HFF-Myc (cell line): Measurements from ENCODE around the gene THG1L.

ENCODE experiments used
- DNase-seq: peaks from one replicate; pipeline ENCODE4 v3.0.0-alpha.2; 2011; ENCODE audit warnings: low read depth; ENCODE audit errors: extremely low read depth
- H3K4me3 ChIP-seq: replicated peaks from 2 replicates; pipeline ENCODE4 v1.5.1; 2011; ENCODE audit warnings: low read depth, mild to moderate bottlenecking, control low read depth, low read length
- CTCF ChIP-seq: IDR thresholded peaks from 2 replicates; pipeline ENCODE4 v1.5.1; 2012; ENCODE audit warnings: mild to moderate bottlenecking, low read depth, low read length, control low read depth; ENCODE audit errors: missing control alignments

THG1L gene

GRCh38 chr5:157748760-157749461, 17.7 kb downstream of the THG1L start:
- no peak overlapping the region for H3K4me3 ChIP-seq
- DNase-seq = peak; percentile 38
- TF ChIP-seq CTCF = no peak

GRCh38 chr5:157749462-157749799, 18.2 kb downstream of the THG1L start:
- no peak for TF ChIP-seq CTCF
- no peak for DNase-seq
- H3K4me3 ChIP-seq = no peak overlapping the region

- TF ChIP-seq CTCF = no peak
- H3K4me3 ChIP-seq = no peak overlapping the region
- DNase-seq = peak; percentile 32
These were observed 19.1 kb downstream of the THG1L start for GRCh38 chr5:157750320-157750719.

- DNase-seq = no peak
- no peak for TF ChIP-seq CTCF
- H3K4me3 ChIP-seq = no peak overlapping the region
These were observed 24.9 kb downstream of the THG1L start for GRCh38 chr5:157756122-157756521.

- TF ChIP-seq CTCF = no peak
- H3K4me3 ChIP-seq = no peak overlapping the region
- DNase-seq = no peak
These were observed 27.5 kb downstream of the THG1L start for GRCh38 chr5:157758706-157759105.

- peak; percentile 81 for TF ChIP-seq CTCF
- H3K4me3 ChIP-seq = no peak overlapping the region
- DNase-seq = peak; percentile 35
These were observed 30.7 kb downstream of the THG1L start for GRCh38 chr5:157761690-157762621.
